ENCODE data around the gene CMTM3. TPM values are rescaled to one million over a fixed set of nuclear protein-coding genes. Genes with fewer than 3 reads are reported as not detected.

CMTM3 gene
- total and polyA plus RNA-seq, 9 of the 15 experiments (the other 6 are each of a cell fraction or from before 2014, with no cell fraction given) = 4.6 to 33.4 (median 17.5) TPM

DNA sequence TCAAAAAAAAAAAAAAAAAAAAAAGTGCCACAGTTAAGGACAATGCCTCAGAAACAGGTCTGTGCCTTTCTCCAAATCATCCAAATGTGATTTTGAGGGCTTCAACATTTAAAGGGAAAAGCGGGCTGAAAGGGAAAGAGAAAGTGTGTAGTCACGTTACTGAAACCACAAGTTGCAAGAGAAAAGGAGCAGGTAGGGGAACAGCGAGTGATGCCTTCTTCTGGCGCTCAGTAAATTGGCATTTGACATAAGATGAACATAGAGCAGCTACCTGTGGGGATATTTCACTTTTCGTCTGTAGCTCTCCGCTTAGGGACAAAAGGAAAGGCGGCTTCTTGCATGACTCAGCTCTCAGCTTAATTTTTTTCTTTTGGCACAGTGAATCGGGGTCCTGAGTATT is 14.2 kb upstream of the CMTM3 start:
- in situ Hi-C loops (cut with MboI) = loop anchor here (5.0 kb wide), 1 partner anchor 183 kb away; no protein-coding TSS in a partner anchor
- H3K9me3 ChIP-seq (replicated peaks; ENCODE audit: control insufficient read depth, insufficient read depth, low read depth, low read length) = no peaks in the 10 kb centered on the region
- H3K79me2 ChIP-seq (ENCODE audit: control insufficient read depth, insufficient read depth, low read length) = no peaks in the 10 kb centered on the region
- H3K4me3 ChIP-seq = no peak overlapping the region
- TF ChIP-seq MAFG (tag; conservative IDR thresholded peaks at IDR 0.05) = 0 out of 2 replicates have a peak, but pooled peaks have one; percentile 8
- no peak for TF ChIP-seq RAD21 (CRISPR knock-in tag; conservative IDR thresholded peaks at IDR 0.05 in 1 of 2, IDR thresholded peaks at IDR 0.05 in 1 of 2)
- POLR2A ChIA-PET = interaction anchor here (0.7 to 0.9 kb wide), 2 partner anchors 41 to 183 kb away, joined by 3 to 5 read pairs; partner anchors contain the start of gene TK2
- CTCF ChIA-PET (ENCODE audit: low intra/inter-chr PET ratio) = interaction anchor here (1.5 to 3.5 kb wide), 2 partner anchors 79 to 184 kb away, joined by 7 to 22 read pairs; no protein-coding TSS in a partner anchor
- no TSS peak for BruUV-seq (replicated peaks)
- H3K4me2 ChIP-seq (ENCODE audit: insufficient read depth, low read length) = no peak overlapping the region
- H3K9ac ChIP-seq (ENCODE audit: insufficient read depth in 1 of 2, low read depth in 2 of 2, low read length in 2 of 2) = no peak overlapping the region
- FAIRE-seq (peak; percentile 51), DNase-seq (ENCODE audit: extremely low read depth in 1 of 4, low spot score in 3 of 4) (no peak), ATAC-seq (no peak)
- no peak overlapping the region for H2AFZ ChIP-seq (ENCODE audit: low read depth, low read length)
- H4K20me1 ChIP-seq (replicated peaks; ENCODE audit: control insufficient read depth, insufficient read depth, low read length) = no peaks in the 10 kb centered on the region
- H3K27me3 ChIP-seq (ENCODE audit: control insufficient read depth in 2 of 2, insufficient read depth in 2 of 2, low read length in 2 of 2) = peaks cover 0 to 3% of the 10 kb centered on the region in 2 experiments; a peak in 1 of 5 replicates
- no peaks in the 10 kb centered on the region for H3K9me1 ChIP-seq (ENCODE audit: control insufficient read depth, insufficient read depth, low read length)
- 32% methylated on average over 8 of the region's 8 CpGs for WGBS (ENCODE audit: insufficient coverage, low coverage, missing lambda C conversion rate)
- intact Hi-C loops (cut with micrococcal nuclease) = no loop called here
- no peaks in the 10 kb centered on the region; a peak in 1 of 5 replicates for H3K4me1 ChIP-seq (replicated peaks in 1 of 2; ENCODE audit: control insufficient read depth in 2 of 2, insufficient read depth in 2 of 2, low read length in 2 of 2)
- no peak overlapping the region for H3K27ac ChIP-seq (ENCODE audit: extremely low read depth, low read depth, low read length)
- H3K36me3 ChIP-seq (ENCODE audit: control insufficient read depth, insufficient read depth, low read length) = no peaks in the 10 kb centered on the region

DNA sequence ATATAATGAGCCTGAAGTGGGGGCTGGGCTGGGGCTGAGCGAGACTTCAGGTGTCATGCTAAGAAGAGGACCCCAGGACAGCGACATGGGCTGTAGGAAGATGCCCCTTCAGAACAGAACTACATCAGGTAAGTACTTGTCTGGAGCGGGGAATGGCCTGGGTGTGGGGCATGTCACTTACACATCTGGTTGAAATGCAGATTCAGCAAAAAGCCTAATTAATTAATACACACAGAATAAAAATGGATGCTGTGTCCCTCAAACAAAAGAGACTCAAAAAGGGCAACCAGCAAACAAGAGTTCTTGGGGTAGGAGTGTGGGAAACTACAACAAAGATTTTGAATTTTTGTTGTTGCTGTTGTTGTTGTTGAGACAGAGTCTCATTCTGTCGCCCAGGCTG is 13.5 kb upstream of the CMTM3 start:
- ATAC-seq (no peak), FAIRE-seq (no peak)

More for the DNA sequence above, 13.5 kb upstream of the CMTM3 start:
- Histone ChIP-seq H3K4me1 (replicated peaks in 1 of 2; ENCODE audit: control insufficient read depth in 2 of 2, insufficient read depth in 2 of 2, low read length in 2 of 2) (no peaks in the 10 kb centered on the region; a peak in 1 of 5 replicates), H3K9me1 (ENCODE audit: control insufficient read depth, insufficient read depth, low read length) (no peaks in the 10 kb centered on the region), H3K79me2 (ENCODE audit: control insufficient read depth, insufficient read depth, low read length) (no peaks in the 10 kb centered on the region), H3K4me2 (ENCODE audit: insufficient read depth, low read length) (no peak overlapping the region), H3K4me3 (no peak overlapping the region), H4K20me1 (replicated peaks; ENCODE audit: control insufficient read depth, insufficient read depth, low read length) (no peaks in the 10 kb centered on the region), H3K27ac (ENCODE audit: extremely low read depth, low read depth, low read length) (no peak overlapping the region), H3K9ac (ENCODE audit: insufficient read depth in 1 of 2, low read depth in 2 of 2, low read length in 2 of 2) (no peak overlapping the region), H3K9me3 (replicated peaks; ENCODE audit: control insufficient read depth, insufficient read depth, low read depth, low read length) (no peaks in the 10 kb centered on the region), H2AFZ (ENCODE audit: low read depth, low read length) (no peak overlapping the region), H3K27me3 (ENCODE audit: control insufficient read depth in 2 of 2, insufficient read depth in 2 of 2, low read length in 2 of 2) (peaks cover 0 to 8% of the 10 kb centered on the region in 2 experiments; a peak in 1 of 5 replicates), H3K36me3 (ENCODE audit: control insufficient read depth, insufficient read depth, low read length) (no peaks in the 10 kb centered on the region)
- POLR2A ChIA-PET = interaction anchor here (0.9 kb wide), 1 partner anchor 184 kb away, joined by 3 read pairs; no protein-coding TSS in a partner anchor
- no peak for DNase-seq (ENCODE audit: extremely low read depth in 1 of 4, low spot score in 3 of 4)
- BruUV-seq (replicated peaks) = no TSS peak
- intact Hi-C loops (cut with micrococcal nuclease) (no loop called here), in situ Hi-C loops (cut with MboI) (loop anchor here (5.0 kb wide), 1 partner anchor 184 kb away; no protein-coding TSS in a partner anchor)
- 42% methylated on average over 4 of the region's 4 CpGs for WGBS (ENCODE audit: insufficient coverage, low coverage, missing lambda C conversion rate)
- TF ChIP-seq MAFK (IDR thresholded peaks at IDR 0.05; ENCODE audit: low read length) (peak; percentile 54; the same call in 1 of the 2 replicates), MAFG (tag; conservative IDR thresholded peaks at IDR 0.05) (peak; percentile 62), C11orf30 (IDR thresholded peaks at IDR 0.05; ENCODE audit: low read depth) (peak; percentile 81), ZNF316 (IDR thresholded peaks at IDR 0.05) (peak; percentile 88), CBX8 (IDR thresholded peaks at IDR 0.05; ENCODE audit: borderline replicate concordance, extremely low read depth, low read depth, low read length, poor library complexity, severe bottlenecking) (no peak), NR2C1 (IDR thresholded peaks at IDR 0.05) (no peak), NR2C1 (tag; IDR thresholded peaks at IDR 0.05) (no peak), MAFF (IDR thresholded peaks at IDR 0.05; ENCODE audit: low read length) (peak; percentile 42; the same call in 1 of the 2 replicates)
- CTCF ChIA-PET (ENCODE audit: low intra/inter-chr PET ratio) = interaction anchor here (3.5 kb wide), 1 partner anchor 184 kb away, joined by 22 read pairs; no protein-coding TSS in a partner anchor
